ENCODE results near the gene NPAT.
A peak's percentile ranks its signal among the peaks of the same experiment; 100 is the strongest.

Gene NPAT

DNA sequence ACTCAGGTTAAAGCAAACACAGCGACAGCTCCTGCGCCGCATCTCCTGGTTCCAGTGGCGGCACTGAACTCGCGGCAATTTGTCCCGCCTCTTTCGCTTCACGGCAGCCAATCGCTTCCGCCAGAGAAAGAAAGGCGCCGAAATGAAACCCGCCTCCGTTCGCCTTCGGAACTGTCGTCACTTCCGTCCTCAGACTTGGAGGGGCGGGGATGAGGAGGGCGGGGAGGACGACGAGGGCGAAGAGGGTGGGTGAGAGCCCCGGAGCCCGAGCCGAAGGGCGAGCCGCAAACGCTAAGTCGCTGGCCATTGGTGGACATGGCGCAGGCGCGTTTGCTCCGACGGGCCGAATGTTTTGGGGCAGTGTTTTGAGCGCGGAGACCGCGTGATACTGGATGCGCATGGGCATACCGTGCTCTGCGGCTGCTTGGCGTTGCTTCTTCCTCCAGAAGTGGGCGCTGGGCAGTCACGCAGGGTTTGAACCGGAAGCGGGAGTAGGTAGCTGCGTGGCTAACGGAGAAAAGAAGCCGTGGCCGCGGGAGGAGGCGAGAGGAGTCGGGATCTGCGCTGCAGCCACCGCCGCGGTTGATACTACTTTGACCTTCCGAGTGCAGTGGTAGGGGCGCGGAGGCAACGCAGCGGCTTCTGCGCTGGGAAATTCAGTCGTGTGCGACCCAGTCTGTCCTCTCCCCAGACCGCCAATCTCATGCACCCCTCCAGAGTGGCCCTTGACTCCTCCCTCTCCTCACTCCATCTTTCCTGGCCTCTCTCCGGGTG is at the start of gene NPAT, which contains the start of gene ATM:
Gene NPAT, minus strand, starts transcription at position 65 of the 774 bp plus-strand sequence. CDS start 102 bp downstream, outside the sequence.
Gene ATM, plus strand, starts transcription at position 494 of the 774 bp plus-strand sequence. CDS start 4,558 bp downstream, outside the sequence.
- DNase-seq, result peak; percentile 99

DNA sequence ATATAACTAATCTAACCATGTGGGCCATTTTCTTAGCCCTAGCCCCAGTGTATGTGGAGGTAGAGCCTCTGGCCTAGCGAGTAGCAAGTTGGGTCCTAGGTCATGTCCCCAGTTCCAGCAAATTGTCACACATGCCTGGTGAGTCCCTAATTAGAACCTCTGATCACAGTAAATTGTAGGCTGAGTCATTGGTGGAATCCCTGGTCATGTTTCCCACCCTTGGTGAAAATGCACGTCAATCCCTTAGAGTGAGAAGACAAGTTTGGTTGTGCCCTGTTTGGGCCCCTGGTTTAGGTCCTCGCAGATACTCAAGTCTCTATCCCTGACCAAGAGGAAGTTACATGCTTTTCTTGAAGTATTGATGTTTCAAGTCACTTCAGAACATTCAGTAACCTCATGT is 47.1 kb upstream of the NPAT start:
- DNase-seq, result no peak

DNA sequence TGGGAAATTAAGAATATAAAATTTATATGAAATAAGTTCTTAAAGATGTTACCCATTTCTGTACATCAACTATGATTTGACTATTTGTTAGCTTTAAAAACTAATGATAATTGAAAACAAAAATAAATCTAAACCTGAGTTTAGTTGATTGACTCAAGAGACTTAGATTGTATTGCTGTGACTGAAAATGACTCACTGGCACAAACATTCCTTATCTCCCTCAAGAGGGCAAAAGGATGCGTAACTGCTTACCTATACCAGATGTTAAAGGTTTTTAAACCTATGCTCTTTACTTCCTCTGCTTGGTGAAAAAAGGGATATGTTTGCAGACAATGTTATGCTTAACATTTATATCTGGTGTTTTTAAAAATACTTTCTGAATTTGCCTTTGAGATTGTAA is 30.7 kb upstream of the NPAT start:
- DNase-seq, result no peak

DNA sequence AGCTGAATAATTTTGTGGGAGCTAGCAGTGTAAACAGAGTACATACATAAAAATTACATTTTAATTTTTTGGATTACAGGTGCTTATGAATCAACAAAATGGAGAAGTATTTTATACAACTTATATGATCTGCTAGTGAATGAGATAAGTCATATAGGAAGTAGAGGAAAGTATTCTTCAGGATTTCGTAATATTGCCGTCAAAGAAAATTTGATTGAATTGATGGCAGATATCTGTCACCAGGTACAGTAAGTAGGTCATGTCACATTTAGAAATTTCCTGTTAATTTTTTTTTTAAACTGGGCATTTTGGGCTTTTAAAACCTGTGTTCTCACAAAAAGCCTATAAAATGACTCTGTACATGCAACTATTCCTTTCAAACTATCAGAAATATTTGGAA is 24.4 kb upstream of the NPAT start:
- DNase-seq, result no peak

DNA sequence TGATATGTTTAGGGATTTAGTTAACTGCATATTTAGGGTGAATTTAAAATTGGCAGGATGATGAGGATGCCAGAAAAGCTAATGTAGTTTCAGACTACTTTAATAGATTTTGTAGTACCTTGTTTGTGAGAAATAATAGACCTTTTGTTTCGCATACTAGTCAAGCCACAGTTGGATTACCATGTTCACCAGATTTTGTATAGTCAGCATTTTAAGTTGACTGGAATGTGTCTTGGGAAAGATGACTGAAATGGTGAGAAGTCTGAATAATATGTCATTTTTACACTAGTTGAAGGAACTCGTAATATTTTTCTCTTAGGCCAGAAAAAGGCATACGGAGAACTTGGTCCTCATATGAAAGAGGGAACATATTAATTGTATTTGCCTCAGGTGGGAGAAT is 23.9 kb upstream of the NPAT start:
- DNase-seq, result no peak

DNA sequence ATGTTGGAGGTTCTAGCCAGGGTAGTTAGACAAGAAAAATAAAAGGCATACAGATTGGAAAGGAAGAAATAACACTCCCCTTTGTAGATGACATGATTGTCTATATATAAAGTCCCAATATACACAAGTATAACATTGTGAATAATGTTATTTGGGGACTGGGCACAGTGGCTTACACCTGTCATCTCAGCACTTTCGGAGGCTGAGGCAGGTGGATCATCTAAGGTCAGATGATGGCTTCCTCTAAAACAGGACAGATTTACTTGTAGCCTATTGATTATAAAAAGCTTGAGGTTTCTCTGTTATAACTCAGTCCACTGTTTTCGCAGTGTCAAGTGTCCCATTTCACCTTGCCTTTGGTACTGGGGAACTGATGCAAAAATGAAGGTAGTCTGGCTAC is 20.0 kb upstream of the NPAT start:
- no peak for DNase-seq

DNA sequence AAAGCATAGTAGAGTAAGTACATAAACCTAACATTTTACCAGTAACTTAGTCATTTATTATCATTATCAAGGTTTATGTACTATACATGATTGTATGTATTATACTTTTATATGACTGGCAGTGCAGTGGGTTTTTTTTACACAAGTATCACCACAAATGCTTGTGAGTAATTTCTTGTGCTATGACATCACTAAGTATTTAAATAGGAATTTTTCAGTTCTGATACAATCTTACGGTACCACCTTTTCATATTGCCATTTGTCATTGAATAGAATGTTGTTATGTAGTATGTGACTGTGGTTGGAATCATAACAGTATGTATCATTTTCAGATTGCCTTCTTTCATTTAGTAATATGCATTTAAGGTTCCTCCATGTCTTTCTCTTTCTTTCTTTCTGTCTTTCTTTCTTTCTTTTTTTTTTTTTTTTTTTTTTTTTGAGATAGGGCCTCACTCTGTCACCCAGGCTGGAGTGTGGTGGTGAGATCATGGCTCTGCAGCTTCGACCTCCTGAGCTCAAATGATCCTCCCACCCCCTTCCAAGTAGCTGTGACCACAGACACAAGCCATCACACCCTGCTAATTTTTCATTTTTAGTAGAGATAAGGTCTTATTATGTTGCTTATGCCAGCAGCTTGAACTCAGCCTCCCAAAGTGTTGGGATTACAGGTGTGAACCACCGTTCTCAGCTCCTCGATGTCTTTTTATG is 19.0 kb upstream of the NPAT start:
- peak; percentile 59 for DNase-seq

DNA sequence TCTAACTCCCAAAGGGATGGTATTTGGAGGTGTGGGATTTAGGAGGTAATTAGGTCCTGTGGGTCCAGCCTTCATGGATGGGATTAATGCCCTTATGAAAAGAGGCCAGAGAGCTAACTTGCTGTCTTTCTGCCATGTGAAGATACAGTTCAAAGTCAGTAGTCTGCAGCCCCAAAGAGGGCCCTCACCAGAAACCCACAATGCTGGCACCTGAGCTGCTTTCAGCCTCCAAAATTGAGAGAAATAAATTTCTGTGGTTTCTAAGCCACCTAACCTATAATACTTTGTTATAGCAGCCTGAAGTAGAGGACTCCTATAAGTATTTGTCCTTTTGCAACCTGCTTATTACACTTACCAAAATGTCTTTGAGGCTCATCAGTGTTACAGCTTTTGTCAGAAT is 16.6 kb upstream of the NPAT start:
- DNase-seq, result no peak

DNA sequence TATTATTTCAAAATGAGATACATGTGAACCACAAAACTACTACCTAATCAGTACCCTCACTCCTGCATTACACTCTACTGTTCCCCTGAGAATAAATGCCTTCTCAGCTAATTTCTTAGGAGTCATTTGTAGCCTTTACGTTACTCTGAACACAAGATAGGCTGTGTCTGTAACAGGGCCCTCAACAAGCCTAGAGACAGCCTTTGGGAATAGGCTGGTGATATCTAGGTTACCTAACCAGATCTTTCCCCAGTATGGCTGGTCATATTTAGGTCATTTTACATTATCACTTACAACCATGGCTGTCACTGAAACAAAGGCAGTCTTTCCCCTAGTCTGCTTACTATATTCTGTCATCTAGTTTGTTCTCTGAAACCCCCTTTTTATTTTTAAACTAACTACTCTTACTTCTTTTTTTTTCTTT is 14.6 kb upstream of the NPAT start:
- DNase-seq, result peak; percentile 57

DNA sequence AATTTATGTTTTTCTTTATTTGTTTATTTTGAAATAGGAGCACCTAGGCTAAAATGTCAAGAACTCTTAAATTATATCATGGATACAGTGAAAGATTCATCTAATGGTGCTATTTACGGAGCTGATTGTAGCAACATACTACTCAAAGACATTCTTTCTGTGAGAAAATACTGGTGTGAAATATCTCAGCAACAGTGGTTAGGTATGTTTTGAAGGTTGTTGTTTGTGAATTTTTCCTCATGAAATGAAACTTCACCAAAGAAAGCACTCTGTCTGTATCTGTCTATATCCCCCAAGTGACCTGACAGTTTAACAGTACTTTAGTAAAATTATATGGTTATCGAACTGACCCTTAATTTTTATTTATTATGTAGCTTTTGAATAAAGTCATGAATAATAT is 13.2 kb upstream of the NPAT start:
- DNase-seq, result no peak

DNA sequence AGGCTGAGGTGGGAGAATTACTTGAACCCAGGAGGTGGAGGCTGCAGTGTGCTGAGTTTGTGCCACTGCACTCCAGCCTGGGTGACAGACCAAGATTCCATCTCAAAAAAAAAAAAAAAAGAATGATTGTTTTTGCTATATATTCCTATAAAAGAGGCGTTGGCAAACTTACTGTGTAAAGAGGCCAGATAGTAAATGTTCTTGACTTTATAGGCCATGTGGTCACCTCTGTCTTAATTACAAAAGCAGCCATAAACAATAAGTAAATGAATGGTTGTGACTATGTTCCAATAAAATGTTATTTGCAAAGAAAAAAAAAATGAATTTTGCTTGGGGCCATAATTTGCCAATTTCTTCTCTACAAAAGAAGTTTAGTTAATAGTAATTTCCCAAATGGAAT is 12.8 kb upstream of the NPAT start:
- DNase-seq, result no peak

DNA sequence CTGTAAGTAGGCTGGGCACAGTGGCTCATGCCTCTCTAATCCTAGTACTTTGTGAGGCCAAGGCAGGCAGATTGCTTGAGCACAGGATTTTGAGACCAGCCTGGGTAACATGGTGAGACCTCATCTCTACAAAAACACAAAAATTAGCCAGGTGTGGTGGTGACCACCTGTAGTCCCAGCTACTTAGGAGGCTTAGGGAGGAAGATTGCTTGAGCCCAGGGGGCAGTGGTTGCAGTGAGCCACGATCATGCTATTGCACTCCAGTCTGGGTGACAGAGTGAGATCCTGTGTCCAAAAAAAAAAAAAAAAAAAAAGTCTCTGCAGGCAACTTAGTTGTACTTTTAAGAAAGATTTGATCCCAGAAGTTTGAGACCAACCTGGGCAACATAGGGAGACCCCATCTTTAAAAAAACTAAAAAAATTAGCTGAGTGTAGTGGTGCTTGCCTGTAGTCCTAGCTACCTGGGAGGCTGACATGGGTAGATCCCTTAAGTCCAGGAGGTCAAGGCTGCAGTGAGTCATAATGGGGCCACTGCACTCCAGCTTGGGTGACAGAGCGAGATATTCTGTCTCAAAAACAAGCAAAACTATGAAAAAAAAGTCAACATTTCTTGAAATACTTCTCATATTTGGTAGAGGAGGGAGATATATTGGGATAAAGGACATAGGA is 11.0 kb upstream of the NPAT start:
- DNase-seq, result no peak

DNA sequence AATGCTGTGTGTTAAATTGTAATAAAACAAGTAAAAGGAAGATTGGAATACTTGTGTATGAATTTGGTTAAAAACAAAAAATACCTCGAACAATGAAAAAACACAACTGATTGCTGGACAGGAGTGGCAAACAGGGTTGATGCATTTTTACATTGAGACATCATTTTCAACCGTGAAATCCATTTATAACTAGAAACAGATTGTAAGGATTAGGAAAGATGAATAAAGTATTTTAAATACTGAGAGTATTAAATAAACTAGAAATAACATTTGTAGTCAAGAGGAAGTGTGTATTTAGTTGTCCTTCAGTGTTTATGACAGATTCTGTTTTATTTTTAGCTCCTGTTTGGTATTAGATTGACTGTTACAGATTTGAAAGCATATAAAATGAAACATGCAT is 5.8 kb upstream of the NPAT start:
- DNase-seq, result no peak

DNA sequence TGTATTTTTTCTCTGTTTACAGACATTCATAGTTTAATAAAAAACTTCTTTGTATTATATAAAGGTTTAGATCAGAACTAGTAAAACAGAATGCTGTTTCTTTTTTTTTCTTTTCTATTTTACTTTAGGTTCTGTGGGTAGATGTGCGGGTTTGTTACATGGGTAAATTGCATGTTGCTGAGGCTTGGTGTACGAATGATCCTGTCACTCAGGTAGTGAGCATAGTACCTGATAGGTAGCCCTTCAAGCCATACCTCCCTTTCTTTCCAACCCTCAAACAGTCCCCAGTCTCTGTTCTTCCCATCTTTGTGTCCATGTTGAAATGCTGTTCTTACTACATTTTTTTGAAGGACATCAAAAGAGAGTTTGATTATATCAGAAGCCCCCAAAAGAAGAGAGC is 3.6 kb upstream of the NPAT start:
- no peak for DNase-seq

DNA sequence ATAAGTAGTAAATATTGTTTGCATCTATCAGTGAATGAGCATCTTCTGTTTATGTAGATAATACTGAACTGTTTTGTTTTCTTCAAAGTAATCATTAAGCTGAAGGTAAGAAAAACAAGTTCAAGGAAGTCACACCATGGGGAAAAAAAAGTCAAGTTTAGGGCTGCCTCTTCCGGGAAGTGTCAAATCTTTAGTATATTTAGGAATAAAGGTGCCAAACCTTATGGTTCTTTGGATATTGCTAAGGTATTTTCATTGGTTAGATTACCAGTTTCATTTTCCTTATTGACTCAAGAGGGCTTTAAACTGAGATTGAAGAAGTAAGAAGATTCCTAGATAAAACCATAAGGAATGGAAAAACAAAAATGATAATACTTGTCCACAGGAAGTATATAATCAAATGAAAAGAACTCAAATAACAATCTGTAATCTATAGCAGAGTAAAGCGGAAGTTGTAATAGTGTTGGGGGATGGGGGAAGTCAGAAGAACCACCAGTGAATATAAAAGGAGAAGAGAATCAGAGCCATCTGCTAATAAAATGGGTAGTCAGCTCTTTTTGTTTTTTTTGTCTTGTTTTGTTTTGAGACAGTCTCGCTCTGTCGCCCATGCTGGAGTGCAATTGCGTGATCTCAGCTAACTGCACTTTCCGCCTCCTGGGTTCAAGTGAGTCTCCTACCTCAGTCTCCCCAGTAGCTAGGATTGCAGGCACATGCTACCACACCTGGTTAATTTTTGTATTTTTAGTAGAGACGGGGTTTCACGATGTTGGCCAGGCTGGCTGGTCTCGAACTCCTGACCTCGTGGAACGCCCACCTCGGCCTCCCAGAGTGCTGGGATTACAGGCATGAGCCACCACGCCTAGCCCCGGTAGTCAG is 2.7 kb upstream of the NPAT start:
- DNase-seq, result peak; percentile 77

DNA sequence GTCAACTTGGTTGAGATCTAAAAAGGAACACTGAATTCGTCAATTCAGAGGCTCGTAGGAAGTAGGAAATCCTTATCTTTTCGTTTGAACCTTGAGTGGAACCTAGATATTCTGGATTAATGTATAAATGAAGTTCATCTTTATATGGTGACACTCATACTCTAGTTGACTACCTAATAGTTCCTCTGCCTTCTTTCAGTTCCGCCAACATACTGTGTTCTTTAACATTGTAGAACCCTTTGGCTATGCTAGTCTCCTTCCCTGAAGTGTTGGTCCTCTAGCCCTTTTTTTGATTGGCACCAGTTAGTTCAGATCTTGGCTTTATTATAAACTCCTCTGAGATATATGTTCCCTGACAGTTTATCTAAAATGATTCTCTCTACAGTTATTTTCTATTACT is 1.9 kb upstream of the NPAT start:
- DNase-seq, result no peak

DNA sequence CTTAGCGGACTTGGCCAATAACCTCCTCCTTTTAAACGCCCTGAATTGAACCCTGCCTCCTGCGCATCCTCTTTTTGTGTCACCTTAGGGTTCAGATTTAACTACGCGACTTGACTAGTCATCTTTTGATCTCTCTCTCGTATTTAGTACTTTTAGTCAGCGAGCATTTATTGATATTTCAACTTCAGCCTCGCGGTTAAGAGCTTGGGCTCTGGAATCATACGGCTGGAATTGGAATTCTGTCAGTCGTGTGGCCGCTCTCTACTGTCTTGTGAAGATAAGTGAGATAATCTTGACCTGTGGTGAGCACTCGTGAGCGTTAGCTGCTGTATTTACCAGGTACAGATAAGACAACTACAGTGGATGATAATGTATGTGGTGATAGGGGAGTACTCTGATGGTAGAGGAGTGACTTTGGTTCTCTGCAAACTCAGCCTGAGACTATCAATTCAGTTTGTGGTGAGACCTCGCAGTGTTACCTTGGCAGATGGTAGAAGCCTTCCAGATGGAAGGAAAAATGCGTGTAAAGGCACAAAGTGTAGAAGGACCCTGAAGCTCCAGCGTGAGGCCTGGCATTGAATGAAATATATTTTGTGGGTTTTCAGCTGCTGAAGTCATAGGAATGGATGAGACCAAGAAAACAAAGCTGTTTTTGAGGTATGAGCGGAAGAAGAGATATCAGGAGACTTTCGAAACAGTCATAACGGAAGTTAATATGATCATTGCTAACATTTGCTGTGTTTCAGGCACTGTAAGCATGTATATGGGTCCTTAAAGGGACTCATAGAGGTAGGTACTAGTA is 1.1 kb upstream of the NPAT start:
- peak; percentile 88 for DNase-seq

DNA sequence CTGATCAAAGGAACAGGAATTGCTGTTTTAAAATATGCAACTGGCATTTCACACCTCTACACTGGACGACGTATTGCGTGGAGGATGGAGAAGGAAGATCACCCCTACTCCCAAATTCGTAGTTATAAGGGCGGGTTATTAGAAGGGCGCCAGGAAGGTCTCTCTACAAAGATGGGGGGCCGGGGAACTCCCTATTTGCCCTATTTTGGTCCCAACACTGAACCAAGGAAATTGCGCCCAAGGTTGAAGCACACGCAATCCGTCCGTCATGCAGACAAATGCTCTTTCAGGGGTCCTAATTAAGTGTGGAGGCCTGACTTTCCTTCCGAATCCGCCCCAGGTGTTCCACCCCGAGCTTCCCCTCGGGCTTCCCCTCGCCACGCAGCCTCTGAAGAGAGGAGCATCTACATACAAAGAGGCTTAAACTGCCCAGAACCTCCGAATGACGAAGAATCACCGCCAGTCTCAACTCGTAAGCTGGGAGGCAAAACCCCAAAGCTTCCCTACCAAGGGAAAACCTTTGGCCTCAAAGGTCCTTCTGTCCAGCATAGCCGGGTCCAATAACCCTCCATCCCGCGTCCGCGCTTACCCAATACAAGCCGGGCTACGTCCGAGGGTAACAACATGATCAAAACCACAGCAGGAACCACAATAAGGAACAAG is 396 bp downstream of the NPAT start:
- peak; percentile 36 for DNase-seq

DNA sequence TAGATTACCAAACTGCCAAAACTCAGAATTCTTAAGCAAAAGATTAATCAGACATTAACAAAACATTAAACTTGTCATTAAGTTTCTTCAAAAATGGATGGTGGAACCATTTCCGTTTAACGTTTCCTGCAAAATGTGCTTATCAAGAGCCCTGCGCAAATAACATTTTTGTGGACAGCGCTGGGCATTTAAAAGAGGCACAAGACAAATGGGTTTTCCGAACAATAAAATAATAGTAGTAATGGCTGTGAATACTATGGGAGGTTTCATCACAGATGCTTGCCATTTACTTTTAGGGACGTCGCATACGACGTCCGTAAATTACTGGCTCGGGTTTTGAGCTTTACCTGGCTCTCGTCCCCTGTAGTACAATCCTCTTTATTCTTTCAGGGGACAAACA is 1.1 kb downstream of the NPAT start:
- DNase-seq, result no peak

DNA sequence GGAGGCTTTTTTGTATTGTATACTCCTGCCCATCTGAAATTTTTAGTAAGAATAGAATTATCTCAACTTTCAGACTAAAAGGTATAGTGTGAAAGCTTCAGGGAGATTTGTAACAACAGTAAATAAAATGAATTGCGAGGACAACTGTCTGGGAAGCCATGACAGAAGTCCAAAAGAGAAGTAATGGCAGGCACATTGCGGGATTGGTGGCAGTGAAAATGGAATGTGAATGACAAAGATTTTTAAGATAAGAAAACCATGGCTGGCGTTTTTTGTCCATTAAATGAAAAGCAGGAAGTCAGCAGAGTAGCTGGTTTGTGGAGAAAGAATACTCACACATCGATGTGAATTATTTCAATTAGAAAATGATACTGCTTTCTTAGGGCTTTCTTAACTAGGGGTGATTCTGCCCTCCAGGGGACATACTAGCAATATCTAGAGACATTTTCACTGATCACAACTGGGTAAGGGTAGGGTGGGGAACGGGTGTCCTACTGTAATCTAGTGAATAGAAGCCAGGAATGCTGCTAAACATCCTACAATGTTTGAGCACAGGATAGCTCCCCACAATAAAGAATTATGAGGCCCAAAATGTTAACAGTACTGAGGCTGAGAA is 1.6 kb downstream of the NPAT start:
- DNase-seq, result no peak

Measured in activated CD4-positive, alpha-beta T cell treated with anti-CD3 and anti-CD28 coated beads, Interleukin-10, Interleukin-2, amounts not matched to agents 100 ng/mL and 50 ng/mL, durations not matched to agents 16 hours and 8 hours (primary cell).